KG1 (cell line): ENCODE measurements around the gene CCDC116.
"Not testable (repeated sequence)": the region's sequence is repeated elsewhere in the genome, so short reads cannot be mapped to it uniquely, and the experiment has no call there.

Source experiments
- DNase-seq: peaks from one replicate; lab custom pipeline; 2025; lab: John Stamatoyannopoulos, UW

The CCDC116 gene, protein sequence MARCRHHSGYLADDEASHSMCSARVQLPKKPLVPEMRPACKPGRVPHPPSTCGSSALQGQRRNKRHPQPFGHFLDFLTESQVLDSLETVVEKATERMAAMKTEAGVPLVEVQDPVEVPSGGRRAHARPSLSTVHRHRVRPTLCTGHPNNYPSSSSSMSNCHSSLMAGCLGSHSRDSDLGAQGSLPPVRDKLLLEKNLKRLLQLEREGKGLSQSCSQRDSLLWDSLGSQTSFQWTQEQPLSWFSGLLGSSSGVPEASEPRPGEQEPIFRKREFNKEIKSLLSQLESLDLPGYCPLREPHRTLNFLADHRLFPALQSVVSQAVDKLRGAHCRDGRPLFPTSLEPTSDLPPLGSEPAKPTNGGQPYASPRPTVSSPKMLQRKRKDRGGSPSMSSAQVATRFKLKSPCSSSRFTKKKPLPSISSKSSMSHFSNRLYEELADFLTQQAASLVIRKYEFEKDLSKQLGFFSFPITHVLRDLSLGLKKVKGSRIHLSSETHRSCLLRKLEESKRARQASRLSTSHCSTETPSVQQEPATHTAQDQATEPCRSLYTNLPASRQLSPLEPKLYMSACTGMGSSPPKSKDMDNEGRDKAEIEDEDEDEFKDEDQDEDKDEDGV

DNA sequence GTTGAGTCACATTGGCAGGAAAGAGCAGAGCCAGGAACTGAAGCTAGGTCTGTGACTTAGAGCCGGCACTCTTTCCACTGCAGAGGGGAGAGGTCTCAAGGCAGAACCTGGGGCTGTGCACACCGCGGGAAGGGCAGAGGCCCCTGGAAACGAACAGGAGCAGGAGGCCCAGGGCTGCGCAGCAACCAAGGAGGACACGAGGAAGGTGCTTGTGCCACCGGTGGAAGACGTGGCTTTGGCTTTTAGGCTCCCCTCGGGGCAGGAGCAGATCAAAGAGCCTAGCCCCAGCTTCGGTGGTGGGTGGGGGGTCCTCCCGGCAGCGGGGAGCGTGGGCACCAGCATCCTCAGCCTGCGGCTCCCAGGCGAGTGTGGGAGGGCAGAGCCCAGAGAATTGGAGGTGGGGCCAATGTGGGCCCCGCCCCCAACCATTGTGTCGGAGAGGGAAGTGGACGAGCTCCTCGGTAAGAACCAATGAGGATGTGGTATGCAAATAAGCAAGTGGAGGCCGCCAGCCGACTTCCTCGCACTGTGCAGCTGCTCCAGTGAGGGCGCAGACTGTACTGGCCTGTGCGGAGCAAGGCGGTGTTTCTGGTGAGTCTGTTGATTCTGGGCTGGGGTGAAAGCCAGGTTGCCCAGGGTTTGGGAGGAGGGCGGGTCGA, at the start of gene CCDC116:
Gene CCDC116 (plus strand): TSS at position 524 of the 659 bp plus-strand sequence. CDS start 422 bp downstream, outside the sequence.
- no peak for DNase-seq

DNA sequence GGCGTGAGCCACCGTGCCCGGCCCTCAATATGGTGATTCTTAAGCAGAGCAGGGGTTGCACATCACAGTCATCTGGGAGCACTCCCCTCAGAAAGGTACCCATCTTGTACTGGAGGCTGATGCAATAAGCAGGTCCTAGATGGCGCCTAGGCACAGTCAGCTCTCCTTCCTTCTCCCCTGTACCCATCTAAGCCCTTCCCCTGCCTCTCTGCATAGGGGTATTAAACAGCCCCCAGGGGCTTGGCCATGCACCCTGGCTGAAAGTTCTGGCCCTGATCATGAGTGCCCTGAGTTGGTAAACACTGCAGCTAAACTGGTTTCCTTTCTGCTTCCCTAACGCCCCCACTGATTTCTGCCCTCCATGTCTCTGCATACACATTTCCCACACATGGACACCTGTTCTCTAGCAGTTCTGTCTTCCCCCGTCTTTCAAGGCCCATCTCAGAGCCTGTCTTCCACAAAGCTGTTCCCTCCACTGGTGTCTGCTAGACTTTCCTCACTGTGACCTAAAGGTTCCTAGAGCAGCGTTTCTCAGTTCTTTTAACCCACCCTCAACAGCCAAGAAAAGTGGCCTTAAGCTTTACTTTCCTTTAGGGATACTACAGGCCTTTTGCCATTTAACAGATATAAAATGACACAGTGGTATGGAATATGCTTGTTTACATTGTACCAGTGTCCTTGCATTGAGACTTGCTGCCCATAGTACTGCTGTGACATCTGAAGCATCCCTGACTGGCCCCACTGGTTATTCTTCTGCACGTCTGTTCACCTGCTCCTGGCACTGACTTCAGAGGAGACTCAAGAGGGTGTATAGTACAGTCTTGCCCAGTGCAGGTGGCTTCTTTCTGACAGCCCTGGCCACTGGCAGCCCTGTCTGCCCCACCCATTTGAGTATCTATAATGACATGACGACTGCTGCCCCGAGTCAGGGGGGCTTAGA, 49.5 kb upstream of the CCDC116 start:
- DNase-seq: no peak

DNA sequence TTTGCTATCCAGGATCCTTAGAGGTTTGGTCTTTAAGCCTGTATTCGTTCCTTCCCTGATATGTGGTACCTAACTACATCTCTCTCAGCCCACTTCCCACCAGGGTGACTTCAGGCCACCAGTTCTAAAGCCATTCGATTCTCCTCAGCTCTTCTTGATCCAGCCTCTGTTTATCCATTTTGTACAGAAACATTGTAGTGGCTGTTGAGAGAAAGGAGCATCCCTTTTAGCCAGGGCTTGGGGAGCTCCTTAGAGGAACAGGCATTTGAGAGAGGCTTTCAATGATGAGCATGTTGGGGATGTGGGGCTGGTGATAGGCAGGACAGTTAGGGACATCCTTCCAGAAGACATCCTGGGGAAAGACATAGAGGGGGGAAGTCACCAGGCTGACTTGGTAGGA, 47.2 kb upstream of the CCDC116 start:
- DNase-seq: no peak

DNA sequence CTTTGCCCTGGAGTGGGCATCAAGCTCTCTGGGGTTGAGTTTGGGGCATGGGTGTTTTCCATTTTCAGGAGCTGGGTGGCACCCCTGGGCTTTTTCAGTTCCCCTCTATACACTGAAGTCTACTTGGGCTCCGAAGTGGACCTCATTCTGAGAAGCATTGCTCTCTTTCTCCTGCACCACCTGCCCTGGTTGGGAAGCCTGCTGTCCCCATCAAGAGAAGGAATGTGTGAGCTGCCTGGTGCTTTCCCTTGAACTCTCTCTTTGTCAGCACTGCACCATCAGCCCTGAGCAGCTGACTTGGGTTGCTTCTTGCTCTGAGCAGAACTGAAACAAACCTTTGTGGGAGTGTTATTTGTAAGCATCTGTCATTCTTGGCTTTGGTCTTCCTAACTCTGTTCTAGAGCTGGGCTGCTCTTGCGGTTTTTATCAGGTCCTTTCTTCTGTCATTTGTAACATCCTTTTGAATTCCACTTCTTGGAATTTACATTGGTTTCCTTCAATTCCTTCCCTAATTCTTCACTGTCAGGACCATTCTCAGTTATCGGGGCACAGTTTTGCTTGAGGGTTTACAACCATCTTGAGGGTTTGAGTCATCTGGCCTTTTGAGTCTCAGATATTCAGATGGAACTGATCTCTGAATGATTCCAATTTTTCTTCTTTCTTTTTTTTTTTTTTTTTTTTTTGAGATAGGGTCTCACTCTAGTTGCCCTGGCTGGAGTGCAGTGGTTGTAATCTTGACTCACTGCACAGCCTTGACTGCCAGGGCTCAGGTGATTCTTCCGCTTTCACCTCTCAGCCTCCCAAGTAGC, 44.6 kb upstream of the CCDC116 start:
- DNase-seq: no peak

DNA sequence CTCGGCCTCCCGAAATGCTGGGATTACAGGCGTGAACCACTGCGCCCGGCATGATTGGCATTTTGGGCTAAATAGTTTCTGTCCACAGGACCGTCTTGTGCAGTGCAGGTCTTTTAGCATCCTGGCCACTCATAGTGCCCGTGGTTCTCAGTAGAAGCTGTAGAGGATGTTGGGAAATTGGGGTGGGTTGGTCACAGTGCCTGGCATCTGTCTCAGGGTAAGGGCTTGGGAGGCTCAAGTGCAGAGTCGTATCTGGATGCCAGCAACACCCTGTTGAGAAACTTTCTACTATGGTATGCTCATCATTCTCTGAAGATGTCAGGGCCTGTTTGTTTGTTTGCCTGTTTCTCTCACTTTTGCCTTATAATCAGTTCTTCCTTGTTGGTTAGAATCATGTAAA, 43.2 kb upstream of the CCDC116 start:
- no peak for DNase-seq

DNA sequence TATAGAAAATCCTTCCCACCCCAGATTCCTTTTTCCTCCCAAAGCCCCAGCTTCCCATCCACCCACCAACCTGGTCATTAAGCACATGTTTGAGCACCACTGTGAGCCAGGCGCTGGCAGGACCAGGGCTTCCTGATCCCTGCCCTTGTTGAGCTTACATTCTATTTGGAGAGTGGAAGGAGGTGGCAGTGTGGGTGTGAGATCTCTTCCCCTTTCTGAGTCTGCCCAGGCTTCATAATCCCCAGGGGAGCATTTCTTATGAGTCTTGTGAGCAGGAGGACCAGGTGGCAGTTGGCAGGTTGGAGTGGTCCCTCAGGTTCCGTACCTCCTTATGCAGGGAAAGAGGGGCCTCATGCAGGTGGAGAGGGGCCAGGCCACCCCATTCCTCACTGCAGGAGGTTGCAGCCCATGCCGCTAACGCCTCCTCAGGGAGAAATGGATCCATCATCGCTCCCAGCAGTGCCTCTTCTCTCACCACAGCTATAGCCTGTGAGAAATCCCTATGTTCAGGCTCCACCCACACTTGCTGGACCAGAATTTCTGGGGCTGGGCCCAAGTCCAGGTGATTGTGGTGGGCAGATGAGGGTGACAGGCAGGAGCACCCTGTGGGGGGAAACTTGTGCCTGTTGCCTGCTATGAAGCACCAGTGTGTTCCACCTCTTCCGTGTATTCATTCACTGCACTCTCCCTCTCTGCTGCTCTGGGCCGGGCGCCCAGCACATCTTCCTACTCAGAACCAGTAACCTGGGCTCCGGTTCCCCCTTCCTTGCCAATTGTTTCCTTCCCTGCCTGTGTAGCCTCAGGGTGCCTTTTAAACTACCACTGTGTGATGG, 41.5 kb upstream of the CCDC116 start:
- no peak for DNase-seq

DNA sequence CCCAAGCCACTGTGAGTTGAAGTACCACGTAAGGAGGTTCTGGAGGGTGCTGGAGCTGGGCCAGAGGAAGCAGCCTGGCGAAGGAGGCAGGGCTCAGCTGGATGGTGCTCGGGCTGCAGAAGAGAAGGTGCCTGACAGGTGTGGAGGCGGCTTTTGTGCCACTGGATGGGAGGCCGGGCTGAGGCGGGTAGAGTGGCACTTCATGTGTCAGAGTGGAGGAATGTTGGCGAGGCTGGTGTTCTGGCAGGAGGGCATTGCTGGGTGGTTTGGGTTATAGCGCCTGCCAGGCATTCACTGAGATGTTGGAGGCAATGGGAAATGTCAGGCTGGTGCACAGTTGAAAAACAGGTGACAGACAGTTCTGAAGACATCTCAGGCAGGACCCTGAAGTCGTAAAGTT, 40.9 kb upstream of the CCDC116 start:
- no peak for DNase-seq

DNA sequence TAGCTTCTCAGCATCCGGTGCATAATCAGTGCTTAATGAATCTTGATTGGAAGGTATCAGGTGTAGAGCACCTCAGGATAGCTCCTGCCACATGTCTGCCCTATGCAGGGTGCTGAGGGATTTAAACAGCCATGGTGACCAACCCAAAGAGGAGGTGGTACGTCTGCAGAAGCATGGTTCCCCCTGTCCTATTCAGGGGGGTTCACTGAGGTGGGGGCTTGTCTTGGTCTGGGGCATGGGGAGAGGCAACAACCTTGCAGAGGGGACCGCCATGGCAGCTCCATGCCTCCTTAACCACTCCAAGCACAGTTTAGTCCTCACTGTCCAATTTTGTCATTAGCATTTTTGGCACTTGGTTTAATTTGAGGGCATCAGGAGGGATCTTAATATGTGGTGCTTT, 40.1 kb upstream of the CCDC116 start:
- DNase-seq: no peak

DNA sequence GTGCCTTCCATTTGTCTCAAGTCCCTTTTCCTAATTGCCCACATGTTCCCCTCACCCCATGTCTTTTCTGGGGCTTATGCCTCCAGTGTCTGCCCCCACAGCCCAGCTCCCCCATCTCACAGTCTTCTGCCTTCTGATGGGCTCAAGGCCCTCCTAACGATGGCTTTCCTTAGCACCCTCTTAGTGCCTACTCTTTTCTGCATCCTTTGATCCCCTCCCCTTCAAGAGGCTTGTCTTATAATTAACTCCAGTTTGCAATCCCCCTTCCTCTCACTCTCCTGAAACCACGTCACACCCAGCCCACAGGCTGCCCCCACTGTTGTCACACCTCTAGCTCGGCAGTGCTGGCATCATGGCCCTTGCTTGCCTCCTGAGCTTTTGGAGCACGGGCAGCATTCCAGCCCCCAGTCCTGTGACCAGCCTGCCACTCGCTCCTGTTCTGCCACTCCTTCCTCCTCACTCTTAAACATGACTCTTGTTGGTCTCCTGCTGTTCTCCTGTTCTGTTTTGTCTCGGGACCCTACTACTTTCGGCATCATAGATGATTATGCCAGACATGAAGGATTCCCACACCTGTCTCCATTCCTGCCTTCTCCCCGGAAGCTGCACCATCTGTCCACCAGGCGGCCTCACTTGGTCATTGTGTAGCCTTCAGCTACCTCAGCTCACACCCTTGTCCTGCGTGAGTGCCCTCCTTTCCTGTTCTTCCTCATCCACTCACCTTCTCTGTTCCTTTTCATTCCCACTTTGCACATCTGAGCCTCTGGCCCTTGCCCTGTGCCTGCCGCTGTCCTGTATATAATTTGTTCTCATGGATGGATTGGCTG, 38.9 kb upstream of the CCDC116 start:
- DNase-seq: no peak

DNA sequence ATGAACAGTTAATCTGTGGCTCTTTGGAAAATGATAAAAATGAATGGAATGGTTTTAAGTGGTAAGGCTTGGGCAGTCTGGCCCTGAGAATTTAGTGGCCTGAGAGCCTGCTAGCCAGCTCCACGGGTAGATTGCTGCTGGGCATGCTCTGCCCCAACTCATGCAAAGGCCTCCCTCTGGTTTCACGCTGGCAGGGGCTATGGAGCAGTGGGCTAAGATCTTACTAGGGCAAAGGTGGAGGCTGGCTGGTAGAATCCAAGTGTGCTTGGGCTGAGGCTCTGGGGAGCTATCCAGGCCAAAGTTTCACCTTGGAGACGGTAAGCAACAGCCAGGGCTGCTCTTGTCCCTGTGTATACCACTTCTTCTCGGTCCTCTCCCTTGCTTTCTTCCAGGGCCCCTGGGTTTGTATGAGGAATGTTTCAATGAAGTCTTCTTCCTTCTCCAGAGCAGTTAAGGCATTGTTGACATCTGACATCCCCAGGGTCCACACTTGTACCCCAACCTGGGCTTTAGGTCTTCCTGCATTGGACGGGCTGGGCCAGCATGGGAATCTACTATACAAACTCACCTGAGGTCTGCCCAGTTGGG, 37.6 kb upstream of the CCDC116 start:
- DNase-seq: no peak

DNA sequence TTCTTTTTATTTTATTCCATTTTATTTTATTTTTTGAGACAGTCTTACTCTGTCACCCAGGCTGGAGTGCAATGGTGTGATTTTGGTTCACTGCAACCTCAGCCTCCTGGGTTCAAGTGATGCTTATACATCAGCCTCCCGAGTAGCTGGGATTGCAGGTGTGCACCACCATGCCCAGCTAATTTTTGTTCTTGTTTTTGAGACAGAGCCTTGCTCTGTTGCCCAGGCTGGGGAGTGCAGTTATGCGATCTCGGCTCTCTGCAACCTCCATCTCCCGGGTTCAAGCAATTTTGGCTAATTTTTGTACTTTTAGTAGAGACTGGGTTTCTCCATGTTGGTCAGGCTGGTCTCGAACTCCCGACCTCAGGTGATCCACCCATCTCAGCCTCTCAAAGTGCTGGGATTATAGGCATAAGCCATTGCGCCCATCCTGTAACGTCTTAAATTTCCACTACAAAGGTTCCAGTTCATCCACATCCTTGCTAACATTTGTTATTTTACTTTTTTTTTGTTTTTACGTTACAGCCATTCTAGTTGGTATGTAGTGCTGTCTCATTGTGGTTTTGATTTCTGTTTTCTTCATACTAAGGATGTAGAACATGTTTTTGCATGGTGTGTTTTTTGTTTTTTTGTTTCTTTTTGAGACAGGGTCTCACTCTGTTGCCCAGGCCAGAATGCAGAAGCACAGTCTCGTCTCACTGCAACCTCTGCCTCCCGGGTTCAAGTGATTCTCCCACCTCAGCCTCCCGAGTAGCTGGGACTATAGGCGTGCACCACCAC, 36.0 kb upstream of the CCDC116 start:
- DNase-seq: not testable (repeated sequence)

DNA sequence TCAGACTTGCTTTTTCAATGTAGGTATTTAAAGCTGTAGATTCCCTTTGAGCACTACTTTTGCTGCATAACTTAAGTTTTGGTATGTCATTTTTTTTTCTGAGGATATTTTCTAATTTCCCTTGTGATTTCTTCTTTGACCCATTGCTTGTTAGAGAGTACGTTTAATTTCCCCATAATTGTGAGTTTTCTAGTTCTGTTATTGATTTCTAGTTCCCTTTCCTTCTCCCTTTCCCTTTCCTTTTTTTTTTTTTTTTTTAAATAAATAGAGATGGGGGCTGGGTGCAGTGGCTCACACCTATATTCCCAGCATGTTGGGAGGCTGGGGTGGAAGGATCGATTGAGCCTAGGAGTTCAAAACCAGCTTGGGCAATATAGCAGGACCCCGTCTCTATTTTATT, 34.3 kb upstream of the CCDC116 start:
- no peak for DNase-seq

DNA sequence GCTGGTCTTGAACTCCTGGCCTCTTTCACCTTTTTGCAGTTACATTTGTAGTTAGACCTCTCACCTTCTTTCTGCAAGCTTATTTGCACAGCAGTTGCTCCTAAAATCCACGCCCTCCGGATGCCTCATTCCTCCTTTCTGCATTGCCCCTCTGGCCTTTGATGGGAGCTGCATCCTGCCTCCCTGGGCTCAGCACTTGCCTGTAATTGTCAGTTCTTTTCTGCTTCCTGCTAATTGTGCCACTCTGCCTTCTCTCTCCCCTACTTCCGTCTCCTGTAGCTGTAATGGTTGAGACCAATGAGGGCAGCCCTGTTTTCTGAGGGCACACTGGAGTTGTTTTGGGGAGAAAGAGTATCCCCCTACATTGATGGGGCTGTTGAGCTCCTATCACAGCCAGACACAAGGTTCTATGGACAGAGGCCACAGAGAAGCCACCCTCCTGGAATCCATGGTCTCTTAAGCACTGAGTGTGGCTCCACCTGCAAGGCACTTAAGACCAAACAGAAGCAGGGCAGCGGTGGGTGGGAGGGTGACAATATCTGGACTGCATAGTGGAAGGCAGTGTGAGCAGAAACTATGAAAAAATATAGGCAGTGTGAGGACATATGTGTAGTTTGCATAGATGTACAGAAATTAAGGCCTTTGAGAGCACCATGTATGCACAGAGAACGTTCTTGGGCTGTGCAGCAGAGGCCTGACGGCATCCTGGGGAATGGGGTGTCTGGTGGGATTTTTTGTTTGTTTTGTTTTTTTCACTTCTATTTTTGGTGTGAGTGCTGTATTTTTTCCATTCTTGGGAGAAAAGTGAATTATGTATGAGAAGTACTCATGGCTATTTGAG, 33.3 kb upstream of the CCDC116 start:
- no peak for DNase-seq

DNA sequence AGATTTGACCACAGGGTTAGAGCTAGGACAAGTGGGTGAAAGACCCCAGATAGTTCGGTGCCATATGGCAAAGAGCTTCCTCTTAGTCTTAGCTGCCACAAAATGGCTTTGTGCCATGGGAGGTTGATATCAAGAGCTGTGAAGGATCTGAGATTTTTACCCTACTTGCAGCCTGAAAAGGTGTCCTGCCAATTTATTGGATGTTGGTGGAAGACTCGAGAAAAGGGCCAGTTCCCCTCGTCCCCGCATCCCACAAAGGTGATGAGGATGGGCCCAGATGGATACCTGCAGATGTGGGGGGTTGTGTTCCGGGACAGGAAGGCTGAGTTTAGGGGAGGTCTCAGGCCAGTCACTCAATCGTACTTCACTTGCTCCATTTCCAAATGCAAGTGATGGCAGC, 30.0 kb upstream of the CCDC116 start:
- no peak for DNase-seq

DNA sequence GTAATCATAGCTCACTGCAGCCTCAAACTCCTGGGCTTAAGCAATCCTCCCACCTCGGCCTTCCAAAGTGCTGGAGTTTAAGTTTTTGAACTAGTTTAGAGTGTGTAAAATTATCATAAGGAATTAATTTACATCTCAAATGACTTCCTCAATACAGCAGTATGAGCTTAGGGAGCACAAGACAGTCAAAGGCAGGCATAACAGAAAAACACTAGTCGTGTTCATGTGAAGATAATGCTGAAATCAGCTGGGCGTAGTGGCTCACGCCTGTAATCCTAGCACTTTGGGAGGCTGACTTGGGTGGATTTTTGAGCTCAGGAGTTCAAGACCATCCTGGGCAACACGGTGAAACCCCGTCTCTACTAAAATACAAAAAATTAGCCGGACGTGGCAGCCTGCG, 28.6 kb upstream of the CCDC116 start:
- DNase-seq: no peak

DNA sequence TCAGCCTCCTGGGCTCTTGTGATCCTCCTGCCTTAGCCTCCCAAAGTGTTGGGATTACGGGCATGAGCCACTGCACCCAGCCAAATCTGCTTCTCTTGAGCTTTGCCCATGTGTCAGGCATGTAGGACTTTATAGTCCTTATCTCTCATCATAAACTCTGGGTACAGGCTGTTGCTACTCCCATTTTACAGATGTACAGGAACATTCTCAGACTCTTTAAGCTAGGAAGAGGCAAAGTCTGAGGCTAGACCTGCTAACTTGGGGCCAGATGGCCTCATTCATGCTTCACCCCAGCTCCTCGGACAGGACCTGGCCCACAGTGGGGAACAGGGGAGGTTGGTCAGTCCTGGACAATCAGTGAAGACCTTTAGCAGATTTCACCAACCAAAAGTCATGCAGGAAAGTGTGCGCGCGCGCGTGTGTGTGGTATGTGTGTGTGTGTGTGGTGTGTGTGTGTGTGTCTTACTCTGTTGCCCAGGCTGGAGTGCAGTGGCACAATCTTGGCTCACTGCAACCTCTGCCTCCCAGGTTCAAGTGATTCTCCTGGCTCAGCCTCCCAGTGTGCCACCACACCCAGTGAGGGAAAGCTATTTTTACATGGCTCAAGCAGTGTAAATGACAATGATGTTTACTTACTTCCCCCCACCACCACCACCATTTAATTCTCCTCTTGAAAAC, 26.5 kb upstream of the CCDC116 start:
- no peak for DNase-seq

DNA sequence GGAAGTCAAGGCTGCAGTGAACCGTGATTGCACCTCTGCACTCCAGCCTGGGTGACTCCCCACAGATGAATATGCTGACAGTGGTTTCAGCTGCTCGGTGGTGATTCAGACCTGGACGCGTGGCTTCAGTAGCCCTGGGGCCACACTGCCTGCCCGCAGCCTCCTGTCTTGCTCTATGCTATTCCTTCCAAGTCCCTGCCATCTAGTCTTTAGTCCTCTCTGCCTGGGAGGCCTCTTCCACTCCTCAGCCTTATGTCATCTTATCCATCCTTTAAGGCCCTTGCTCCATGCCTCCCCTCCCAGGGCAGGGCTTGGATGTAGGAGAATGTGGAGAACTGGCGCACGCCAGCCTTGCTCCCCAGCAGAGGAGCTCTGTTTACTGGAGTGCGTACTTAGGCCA, 25.8 kb upstream of the CCDC116 start:
- DNase-seq: no peak
